ENCODE results near the gene ABCA7. TPM values are rescaled to one million over a fixed set of nuclear protein-coding genes. Genes with fewer than 3 reads are reported as not detected.

ABCA7 gene
- total and polyA plus RNA-seq, 2 of the 13 experiments (the other 11 are each of a cell fraction or from before 2014, with no cell fraction given): 4.4 to 32.4 TPM

- TF ChIP-seq ZNF646 (CRISPR knock-in tag; IDR thresholded peaks at IDR 0.05) (no peak), ZNF296 (CRISPR knock-in tag; conservative IDR thresholded peaks at IDR 0.05) (no peak), ZNF747 (CRISPR knock-in tag; IDR thresholded peaks at IDR 0.05; ENCODE audit: borderline replicate concordance) (no peak; the same call in 1 of the 2 replicates), ZNF839 (CRISPR knock-in tag; IDR thresholded peaks at IDR 0.05; ENCODE audit: borderline replicate concordance) (no peak), SMYD3 (CRISPR knock-in tag; IDR thresholded peaks at IDR 0.05) (no peak), RFX5 (IDR thresholded peaks at IDR 0.05; ENCODE audit: low read depth, low read length) (peak; percentile 72), HDAC1 (CRISPR knock-in tag; IDR thresholded peaks at IDR 0.05) (peak; percentile 91), MAF1 (CRISPR knock-in tag; IDR thresholded peaks at IDR 0.05; ENCODE audit: borderline replicate concordance) (no peak), ZMYM4 (CRISPR knock-in tag; IDR thresholded peaks at IDR 0.05) (no peak), ZNF709 (CRISPR knock-in tag; IDR thresholded peaks at IDR 0.05) (peak; percentile 87), PAXIP1 (CRISPR knock-in tag; conservative IDR thresholded peaks at IDR 0.05) (0 out of 2 replicates have a peak, but pooled peaks have one; percentile 14), DMTF1 (CRISPR knock-in tag; IDR thresholded peaks at IDR 0.05) (no peak), GMEB1 (CRISPR knock-in tag; IDR thresholded peaks at IDR 0.05; ENCODE audit: borderline replicate concordance) (peak; percentile 43; the same call in 1 of the 2 replicates)
These were observed 63.9 kb downstream of the ABCA7 start, which contains the start of gene GPX4 (continued) for GRCh38 chr19:1103708-1104310.

All from HepG2 (cell line).